ENCODE results near the gene CLEC1B. TPM values are rescaled to one million over a fixed set of nuclear protein-coding genes. Genes with fewer than 3 reads are reported as not detected.

The CLEC1B gene
- total and polyA plus RNA-seq, 2 of the 13 experiments (the other 11 are each of a cell fraction or from before 2014, with no cell fraction given), result not detected

GRCh38 chr12:10021342-10021741 is 22.4 kb upstream of the CLEC1B start:
- no peaks in the 10 kb centered on the region for H4K20me1 ChIP-seq (ENCODE audit: insufficient read depth, low read length)
- H3K4me2 ChIP-seq (ENCODE audit: low read depth, low read length), result no peak overlapping the region
- DNase-seq (ENCODE audit: low spot score), result no peak
- no peaks in the 10 kb centered on the region for H3K9me3 ChIP-seq (ENCODE audit: low read length)
- in situ Hi-C loops (cut with HindIII; ENCODE audit: extremely low pct_ligation_motif_present, low pct_unique_long_range_greater_than_20kb), result no loop called here
- 4% methylated on average over 3 of the region's 3 CpGs for WGBS (ENCODE audit: low lambda C conversion rate)
- CTCF ChIA-PET (ENCODE audit: low intra/inter-chr PET ratio, low total read pairs), result no interaction called here
- H3K27me3 ChIP-seq (ENCODE audit: control insufficient read depth in 1 of 2, insufficient read depth in 2 of 2, low read length in 2 of 2), result no peaks in the 10 kb centered on the region
- H3K27ac ChIP-seq (ENCODE audit: extremely low read length, insufficient read depth, low read length), result no peak overlapping the region
- no peak for ATAC-seq
- POLR2A ChIA-PET, result no interaction called here
- H3K9ac ChIP-seq (ENCODE audit: insufficient read depth, low read depth, low read length), result no peak overlapping the region
- no peak for TF ChIP-seq XRCC5 (optimal IDR thresholded peaks at IDR 0.05; ENCODE audit: low read length)
- peak; percentile 94 for TF ChIP-seq MAFF (IDR thresholded peaks at IDR 0.05; ENCODE audit: low read depth, low read length)
- TF ChIP-seq MAFK (conservative IDR thresholded peaks at IDR 0.05 in 1 of 2, IDR thresholded peaks at IDR 0.05 in 1 of 2; ENCODE audit: low read length in 2 of 2), result peak; percentile 94 to 95
- no peaks in the 10 kb centered on the region for H3K36me3 ChIP-seq (replicated peaks in 1 of 2; ENCODE audit: control insufficient read depth in 1 of 2, insufficient read depth in 2 of 2, low read length in 2 of 2)
- FAIRE-seq, result no peak
- no peak overlapping the region for H3K4me3 ChIP-seq (replicated peaks in 1 of 3; ENCODE audit: insufficient read depth in 1 of 3, low read depth in 2 of 3, low read length in 3 of 3)
- no peaks in the 10 kb centered on the region for H3K4me1 ChIP-seq (ENCODE audit: insufficient read depth, low read length)
- no peaks in the 10 kb centered on the region for H3K79me2 ChIP-seq (ENCODE audit: insufficient read depth, low read length)
- intact Hi-C loops (cut with micrococcal nuclease; ENCODE audit: unreplicated experiment), result no loop called here
- no peak overlapping the region for H2AFZ ChIP-seq (ENCODE audit: low read length)
- BruUV-seq (replicated peaks), result no TSS peak

DNA sequence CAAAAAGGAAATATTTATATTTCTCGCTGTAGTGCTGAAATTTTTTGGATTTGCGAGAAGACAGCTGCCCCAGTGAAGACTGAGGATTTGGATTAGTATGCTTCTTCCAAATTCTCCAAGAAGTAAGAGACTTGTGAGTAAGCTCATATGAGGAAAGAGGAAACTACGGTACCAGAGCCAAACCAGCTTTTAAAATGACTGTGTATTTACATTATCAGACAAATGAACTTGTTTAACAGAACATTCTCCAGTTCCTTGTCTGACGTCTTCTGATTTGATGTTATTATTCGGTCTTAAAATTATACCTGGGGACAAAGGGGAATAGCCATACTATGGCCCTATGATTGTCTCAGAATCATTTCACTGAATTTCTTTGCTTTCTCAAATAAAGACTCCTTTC is 19.5 kb upstream of the CLEC1B start:
- no peak overlapping the region for H3K4me2 ChIP-seq (ENCODE audit: low read depth, low read length)
- intact Hi-C loops (cut with micrococcal nuclease; ENCODE audit: unreplicated experiment), result no loop called here
- CTCF ChIA-PET (ENCODE audit: low intra/inter-chr PET ratio, low total read pairs), result no interaction called here
- TF ChIP-seq BRF2 (CRISPR knock-in tag; IDR thresholded peaks at IDR 0.05) (no peak), ZNF563 (CRISPR knock-in tag; IDR thresholded peaks at IDR 0.05) (no peak), YEATS2 (CRISPR knock-in tag; IDR thresholded peaks at IDR 0.05; ENCODE audit: borderline replicate concordance) (no peak), SIN3B (IDR thresholded peaks at IDR 0.05; ENCODE audit: low read length) (no peak), NR2C2 (CRISPR knock-in tag; IDR thresholded peaks at IDR 0.05; ENCODE audit: borderline replicate concordance) (no peak)
- TF ChIP-seq, protein P1, sequence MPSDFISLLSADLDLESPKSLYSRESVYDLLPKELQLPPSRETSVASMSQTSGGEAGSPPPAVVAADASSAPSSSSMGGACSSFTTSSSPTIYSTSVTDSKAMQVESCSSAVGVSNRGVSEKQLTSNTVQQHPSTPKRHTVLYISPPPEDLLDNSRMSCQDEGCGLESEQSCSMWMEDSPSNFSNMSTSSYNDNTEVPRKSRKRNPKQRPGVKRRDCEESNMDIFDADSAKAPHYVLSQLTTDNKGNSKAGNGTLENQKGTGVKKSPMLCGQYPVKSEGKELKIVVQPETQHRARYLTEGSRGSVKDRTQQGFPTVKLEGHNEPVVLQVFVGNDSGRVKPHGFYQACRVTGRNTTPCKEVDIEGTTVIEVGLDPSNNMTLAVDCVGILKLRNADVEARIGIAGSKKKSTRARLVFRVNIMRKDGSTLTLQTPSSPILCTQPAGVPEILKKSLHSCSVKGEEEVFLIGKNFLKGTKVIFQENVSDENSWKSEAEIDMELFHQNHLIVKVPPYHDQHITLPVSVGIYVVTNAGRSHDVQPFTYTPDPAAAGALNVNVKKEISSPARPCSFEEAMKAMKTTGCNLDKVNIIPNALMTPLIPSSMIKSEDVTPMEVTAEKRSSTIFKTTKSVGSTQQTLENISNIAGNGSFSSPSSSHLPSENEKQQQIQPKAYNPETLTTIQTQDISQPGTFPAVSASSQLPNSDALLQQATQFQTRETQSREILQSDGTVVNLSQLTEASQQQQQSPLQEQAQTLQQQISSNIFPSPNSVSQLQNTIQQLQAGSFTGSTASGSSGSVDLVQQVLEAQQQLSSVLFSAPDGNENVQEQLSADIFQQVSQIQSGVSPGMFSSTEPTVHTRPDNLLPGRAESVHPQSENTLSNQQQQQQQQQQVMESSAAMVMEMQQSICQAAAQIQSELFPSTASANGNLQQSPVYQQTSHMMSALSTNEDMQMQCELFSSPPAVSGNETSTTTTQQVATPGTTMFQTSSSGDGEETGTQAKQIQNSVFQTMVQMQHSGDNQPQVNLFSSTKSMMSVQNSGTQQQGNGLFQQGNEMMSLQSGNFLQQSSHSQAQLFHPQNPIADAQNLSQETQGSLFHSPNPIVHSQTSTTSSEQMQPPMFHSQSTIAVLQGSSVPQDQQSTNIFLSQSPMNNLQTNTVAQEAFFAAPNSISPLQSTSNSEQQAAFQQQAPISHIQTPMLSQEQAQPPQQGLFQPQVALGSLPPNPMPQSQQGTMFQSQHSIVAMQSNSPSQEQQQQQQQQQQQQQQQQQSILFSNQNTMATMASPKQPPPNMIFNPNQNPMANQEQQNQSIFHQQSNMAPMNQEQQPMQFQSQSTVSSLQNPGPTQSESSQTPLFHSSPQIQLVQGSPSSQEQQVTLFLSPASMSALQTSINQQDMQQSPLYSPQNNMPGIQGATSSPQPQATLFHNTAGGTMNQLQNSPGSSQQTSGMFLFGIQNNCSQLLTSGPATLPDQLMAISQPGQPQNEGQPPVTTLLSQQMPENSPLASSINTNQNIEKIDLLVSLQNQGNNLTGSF (CRISPR knock-in tag; IDR thresholded peaks at IDR 0.05), result no peak
- TF ChIP-seq, protein P2, sequence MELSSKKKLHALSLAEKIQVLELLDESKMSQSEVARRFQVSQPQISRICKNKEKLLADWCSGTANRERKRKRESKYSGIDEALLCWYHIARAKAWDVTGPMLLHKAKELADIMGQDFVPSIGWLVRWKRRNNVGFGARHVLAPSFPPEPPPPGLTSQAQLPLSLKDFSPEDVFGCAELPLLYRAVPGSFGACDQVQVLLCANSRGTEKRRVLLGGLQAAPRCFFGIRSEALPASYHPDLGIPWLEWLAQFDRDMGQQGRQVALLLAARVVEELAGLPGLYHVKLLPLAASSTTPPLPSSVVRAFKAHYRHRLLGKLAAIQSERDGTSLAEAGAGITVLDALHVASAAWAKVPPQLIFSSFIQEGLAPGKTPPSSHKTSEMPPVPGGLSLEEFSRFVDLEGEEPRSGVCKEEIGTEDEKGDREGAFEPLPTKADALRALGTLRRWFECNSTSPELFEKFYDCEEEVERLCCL (CRISPR knock-in tag; IDR thresholded peaks at IDR 0.05; ENCODE audit: borderline replicate concordance), result no peak

More for the DNA sequence above, 19.5 kb upstream of the CLEC1B start:
- H3K9me3 ChIP-seq (ENCODE audit: low read length), result no peaks in the 10 kb centered on the region
- DNase-seq (ENCODE audit: low spot score), result no peak
- H2AFZ ChIP-seq (ENCODE audit: low read length), result no peak overlapping the region
- POLR2A ChIA-PET, result no interaction called here
- 3% methylated on average over 5 of the region's 5 CpGs for WGBS (ENCODE audit: low lambda C conversion rate)
- no peaks in the 10 kb centered on the region for H3K36me3 ChIP-seq (replicated peaks in 1 of 2; ENCODE audit: control insufficient read depth in 1 of 2, insufficient read depth in 2 of 2, low read length in 2 of 2)
- no peak for FAIRE-seq
- no peak overlapping the region for H3K4me3 ChIP-seq (replicated peaks in 1 of 3; ENCODE audit: insufficient read depth in 1 of 3, low read depth in 2 of 3, low read length in 3 of 3)
- no peak for ATAC-seq
- no peaks in the 10 kb centered on the region for H4K20me1 ChIP-seq (ENCODE audit: insufficient read depth, low read length)
- in situ Hi-C loops (cut with HindIII; ENCODE audit: extremely low pct_ligation_motif_present, low pct_unique_long_range_greater_than_20kb), result no loop called here
- no TSS peak for BruUV-seq (replicated peaks)
- H3K27me3 ChIP-seq (ENCODE audit: control insufficient read depth in 1 of 2, insufficient read depth in 2 of 2, low read length in 2 of 2), result no peaks in the 10 kb centered on the region
- H3K9ac ChIP-seq (ENCODE audit: insufficient read depth, low read depth, low read length), result no peak overlapping the region
- no peak overlapping the region for H3K27ac ChIP-seq (ENCODE audit: extremely low read length, insufficient read depth, low read length)
- H3K79me2 ChIP-seq (ENCODE audit: insufficient read depth, low read length), result no peaks in the 10 kb centered on the region
- no peaks in the 10 kb centered on the region for H3K4me1 ChIP-seq (ENCODE audit: insufficient read depth, low read length)

Measured in HepG2 (cell line).